ENCODE results near the gene CRMP1. TPM values are rescaled to one million over a fixed set of nuclear protein-coding genes. Genes with fewer than 3 reads are reported as not detected.

CRMP1 gene
- total RNA-seq, 1 donor from 2014 or later = 5.7 TPM

DNA sequence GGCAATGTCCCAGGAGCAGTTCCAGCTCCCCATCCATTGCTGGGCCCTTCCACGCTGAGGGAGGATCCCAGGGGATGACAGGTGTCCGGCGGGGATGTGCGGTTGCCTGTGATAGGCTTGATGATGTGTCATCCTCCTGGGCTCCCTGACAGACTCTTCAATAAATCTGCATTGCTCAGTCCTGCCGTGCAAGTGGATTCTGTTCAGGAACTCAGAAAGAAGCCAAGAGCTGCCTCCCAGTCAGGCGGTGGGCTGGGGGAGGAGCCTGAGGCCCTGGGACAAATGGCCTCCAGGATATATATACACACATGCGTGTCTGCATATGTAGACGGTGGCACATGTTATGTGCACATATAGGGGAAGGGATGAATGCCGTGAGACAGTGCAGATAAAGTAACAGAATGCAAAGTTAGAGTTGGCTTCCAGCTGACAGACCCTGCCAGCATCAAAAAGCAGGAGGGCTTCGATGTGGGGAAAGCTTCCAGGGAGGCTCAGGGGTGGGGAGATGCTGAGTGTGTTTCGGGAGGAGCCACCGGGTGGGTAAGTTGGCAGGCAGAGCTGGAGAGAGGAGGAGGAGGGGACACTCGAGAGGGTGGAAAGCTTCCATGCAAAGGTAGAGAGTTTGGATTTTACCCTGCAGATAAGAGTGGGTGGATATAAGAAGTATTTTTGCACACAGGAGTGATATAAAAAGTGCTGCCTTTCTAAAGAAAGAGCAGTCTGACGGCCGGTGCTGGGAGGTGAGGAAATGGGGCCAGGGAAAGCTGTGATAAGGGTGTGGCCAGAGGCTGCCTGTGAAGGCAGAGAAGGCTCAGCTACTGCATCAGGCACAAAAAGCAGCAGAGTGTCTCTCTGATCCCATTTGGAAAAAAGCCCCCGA, 28.5 kb upstream of the CRMP1 start:
- H3K36me3 ChIP-seq (ENCODE audit: control insufficient read depth in 3 of 3, insufficient read depth in 3 of 3, low read length in 3 of 3) = no peaks in the 10 kb centered on the region
- H3K9ac ChIP-seq (ENCODE audit: low read depth in 1 of 3, low read length in 3 of 3) = no peak overlapping the region
- H3K4me3 ChIP-seq (ENCODE audit: low read length in 3 of 3) = no peak overlapping the region
- H3K9me3 ChIP-seq (ENCODE audit: control insufficient read depth in 3 of 3, low read length in 3 of 3) = peaks cover 0 to 3% (median 0%) of the 10 kb centered on the region in 3 donors
- no peaks in the 10 kb centered on the region for H3K4me1 ChIP-seq (ENCODE audit: control insufficient read depth in 3 of 3, insufficient read depth in 3 of 3, low read length in 3 of 3)
- peaks cover 19 to 54% (median 36%) of the 10 kb centered on the region in 3 donors for H3K27me3 ChIP-seq (ENCODE audit: control insufficient read depth in 3 of 3, insufficient read depth in 3 of 3, low read length in 3 of 3)
- no peak overlapping the region for H3K27ac ChIP-seq (ENCODE audit: low read depth, low read length)

DNA sequence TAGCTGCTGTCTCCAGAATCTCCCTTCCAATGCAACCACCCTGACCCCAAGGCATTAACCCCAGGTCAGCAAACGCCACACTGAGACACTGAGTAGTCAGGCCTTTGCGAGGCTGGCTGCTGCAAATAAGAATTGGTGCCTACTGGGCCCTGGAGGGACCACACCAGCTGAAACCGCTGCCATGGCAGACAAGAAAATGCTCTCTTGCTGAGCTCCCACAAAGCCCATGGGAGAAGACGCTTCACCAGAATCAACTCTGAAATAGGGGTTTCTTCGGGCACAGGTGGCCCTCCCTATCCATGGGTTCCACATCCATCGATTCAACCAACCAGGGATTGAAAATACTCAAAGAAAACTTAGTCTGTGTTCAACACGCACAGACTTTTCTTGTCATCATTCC, 26.7 kb upstream of the CRMP1 start:
- Histone ChIP-seq H3K9ac (ENCODE audit: low read depth in 1 of 3, low read length in 3 of 3) (no peak overlapping the region), H3K27ac (ENCODE audit: low read depth, low read length) (no peak overlapping the region), H3K4me3 (ENCODE audit: low read length in 3 of 3) (no peak overlapping the region), H3K36me3 (ENCODE audit: control insufficient read depth in 3 of 3, insufficient read depth in 3 of 3, low read length in 3 of 3) (no peaks in the 10 kb centered on the region), H3K4me1 (ENCODE audit: control insufficient read depth in 3 of 3, insufficient read depth in 3 of 3, low read length in 3 of 3) (no peaks in the 10 kb centered on the region), H3K27me3 (ENCODE audit: control insufficient read depth in 3 of 3, insufficient read depth in 3 of 3, low read length in 3 of 3) (peaks cover 19 to 57% (median 40%) of the 10 kb centered on the region in 3 donors), H3K9me3 (ENCODE audit: control insufficient read depth in 3 of 3, low read length in 3 of 3) (peaks cover 0 to 6% (median 3%) of the 10 kb centered on the region in 3 donors)

DNA sequence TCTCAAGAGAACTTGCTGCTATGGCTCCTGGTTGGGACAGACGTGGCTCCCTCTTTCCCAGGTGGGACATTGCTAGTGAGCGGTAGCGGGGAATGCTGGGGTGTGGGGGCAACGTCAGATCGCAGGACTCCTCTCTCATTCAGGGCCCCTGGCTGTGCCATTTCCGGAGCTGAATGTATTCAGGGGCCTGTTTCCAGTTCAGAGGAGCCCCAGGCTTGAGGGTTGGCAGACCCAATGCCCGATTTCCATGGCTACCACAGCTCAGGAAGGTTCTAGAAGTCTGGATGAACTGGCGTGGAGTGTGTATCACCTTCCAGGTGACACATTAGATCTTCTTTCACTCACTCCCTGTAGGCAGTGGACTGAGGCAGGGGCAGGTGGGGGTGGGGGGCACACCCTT, 26.2 kb upstream of the CRMP1 start:
- H3K4me3 ChIP-seq (ENCODE audit: low read length in 3 of 3) = no peak overlapping the region
- no peaks in the 10 kb centered on the region for H3K4me1 ChIP-seq (ENCODE audit: control insufficient read depth in 3 of 3, insufficient read depth in 3 of 3, low read length in 3 of 3)
- peaks cover 0 to 6% (median 3%) of the 10 kb centered on the region in 3 donors for H3K9me3 ChIP-seq (ENCODE audit: control insufficient read depth in 3 of 3, low read length in 3 of 3)
- H3K36me3 ChIP-seq (ENCODE audit: control insufficient read depth in 3 of 3, insufficient read depth in 3 of 3, low read length in 3 of 3) = no peaks in the 10 kb centered on the region
- H3K9ac ChIP-seq (ENCODE audit: low read depth in 1 of 3, low read length in 3 of 3) = no peak overlapping the region
- H3K27ac ChIP-seq (ENCODE audit: low read depth, low read length) = no peak overlapping the region
- H3K27me3 ChIP-seq (ENCODE audit: control insufficient read depth in 3 of 3, insufficient read depth in 3 of 3, low read length in 3 of 3) = peaks cover 19 to 54% (median 40%) of the 10 kb centered on the region in 3 donors

DNA sequence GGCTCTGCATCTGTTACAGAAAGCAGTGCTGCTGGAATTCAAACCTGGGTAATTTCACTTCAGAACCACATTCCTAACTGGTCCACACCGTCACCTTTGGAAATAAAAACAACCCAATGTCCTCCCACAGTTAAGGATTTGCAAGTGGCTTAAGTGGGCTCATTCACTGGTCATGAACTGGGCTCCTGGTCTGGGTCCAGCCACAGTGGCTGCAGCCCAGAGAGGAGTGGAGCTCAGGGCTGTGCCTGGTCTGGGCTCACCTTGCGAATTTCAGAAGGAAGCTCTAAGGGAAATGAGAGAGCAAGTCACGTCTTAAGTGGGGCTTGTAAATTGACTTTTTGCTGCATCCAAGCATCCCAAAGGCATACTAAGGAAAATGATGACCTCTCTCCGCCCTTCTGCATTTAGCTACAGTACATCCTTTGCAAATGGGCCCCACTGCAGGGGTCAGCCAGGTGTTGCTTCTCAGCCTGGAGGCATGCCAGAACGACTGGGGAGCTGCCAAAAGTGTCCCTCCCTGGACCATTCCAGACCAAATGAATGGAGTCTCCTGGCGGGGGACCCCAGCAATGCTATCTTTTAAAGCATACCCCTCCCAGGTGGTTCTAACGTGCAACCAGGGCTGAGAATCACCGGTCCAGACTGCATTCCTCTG, 25.6 kb upstream of the CRMP1 start:
- Histone ChIP-seq H3K27me3 (ENCODE audit: control insufficient read depth in 3 of 3, insufficient read depth in 3 of 3, low read length in 3 of 3) (peaks cover 19 to 54% (median 40%) of the 10 kb centered on the region in 3 donors), H3K9me3 (ENCODE audit: control insufficient read depth in 3 of 3, low read length in 3 of 3) (peaks cover 0 to 6% (median 3%) of the 10 kb centered on the region in 3 donors), H3K4me1 (ENCODE audit: control insufficient read depth in 3 of 3, insufficient read depth in 3 of 3, low read length in 3 of 3) (no peaks in the 10 kb centered on the region), H3K4me3 (ENCODE audit: low read length in 3 of 3) (no peak overlapping the region), H3K27ac (ENCODE audit: low read depth, low read length) (no peak overlapping the region), H3K9ac (ENCODE audit: low read depth in 1 of 3, low read length in 3 of 3) (no peak overlapping the region), H3K36me3 (ENCODE audit: control insufficient read depth in 3 of 3, insufficient read depth in 3 of 3, low read length in 3 of 3) (no peaks in the 10 kb centered on the region)

DNA sequence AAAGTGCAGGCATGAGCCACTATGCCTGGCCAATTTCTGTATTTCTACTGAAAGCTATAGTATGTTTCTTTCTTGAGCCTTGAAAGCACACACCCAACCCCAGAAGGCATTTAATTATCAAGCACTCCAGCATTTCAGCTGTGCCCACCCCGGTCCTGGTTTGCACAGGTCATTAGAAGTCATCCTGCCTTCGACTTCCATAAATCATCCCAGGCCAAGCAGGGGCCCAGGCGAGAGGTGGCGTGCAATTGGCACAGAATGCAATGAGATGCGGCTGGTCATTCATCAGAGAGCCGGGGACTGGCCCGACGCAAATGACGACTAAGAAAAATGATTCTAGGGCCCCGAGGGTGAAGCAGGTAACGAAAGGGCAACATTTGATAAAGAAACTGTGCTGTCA, 24.8 kb upstream of the CRMP1 start:
- Histone ChIP-seq H3K9ac (ENCODE audit: low read depth in 1 of 3, low read length in 3 of 3) (no peak overlapping the region), H3K4me1 (ENCODE audit: control insufficient read depth in 3 of 3, insufficient read depth in 3 of 3, low read length in 3 of 3) (no peaks in the 10 kb centered on the region), H3K36me3 (ENCODE audit: control insufficient read depth in 3 of 3, insufficient read depth in 3 of 3, low read length in 3 of 3) (no peaks in the 10 kb centered on the region), H3K27me3 (ENCODE audit: control insufficient read depth in 3 of 3, insufficient read depth in 3 of 3, low read length in 3 of 3) (peaks cover 19 to 53% (median 40%) of the 10 kb centered on the region in 3 donors), H3K27ac (ENCODE audit: low read depth, low read length) (no peak overlapping the region), H3K9me3 (ENCODE audit: control insufficient read depth in 3 of 3, low read length in 3 of 3) (peaks cover 0 to 6% (median 3%) of the 10 kb centered on the region in 3 donors), H3K4me3 (ENCODE audit: low read length in 3 of 3) (no peak overlapping the region)

DNA sequence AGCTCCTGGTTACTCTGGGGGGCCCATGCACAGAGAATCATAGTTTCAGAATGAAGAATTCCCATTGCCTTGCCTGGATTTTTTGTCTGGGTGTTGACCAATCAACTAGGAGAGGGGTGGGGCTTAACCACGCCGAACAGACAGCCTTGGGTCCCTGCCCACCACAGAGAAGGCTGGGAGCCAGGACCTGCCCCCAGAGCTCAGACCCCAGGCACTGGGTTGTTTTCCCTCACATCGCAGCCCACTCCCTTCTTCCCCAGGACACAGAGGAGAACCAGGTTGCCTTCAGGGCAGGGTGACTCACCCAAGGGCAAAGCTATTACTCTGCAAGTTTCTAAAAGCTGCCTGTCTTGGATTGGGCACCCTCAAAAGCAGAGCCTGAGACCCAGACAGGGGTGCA, 23.3 kb upstream of the CRMP1 start:
- H3K36me3 ChIP-seq (ENCODE audit: control insufficient read depth in 3 of 3, insufficient read depth in 3 of 3, low read length in 3 of 3) = no peaks in the 10 kb centered on the region
- peaks cover 17 to 42% (median 31%) of the 10 kb centered on the region in 3 donors for H3K27me3 ChIP-seq (ENCODE audit: control insufficient read depth in 3 of 3, insufficient read depth in 3 of 3, low read length in 3 of 3)
- no peaks in the 10 kb centered on the region for H3K4me1 ChIP-seq (ENCODE audit: control insufficient read depth in 3 of 3, insufficient read depth in 3 of 3, low read length in 3 of 3)
- H3K9me3 ChIP-seq (ENCODE audit: control insufficient read depth in 3 of 3, low read length in 3 of 3) = peaks cover 0 to 5% (median 5%) of the 10 kb centered on the region in 3 donors
- no peak overlapping the region for H3K27ac ChIP-seq (ENCODE audit: low read depth, low read length)
- no peak overlapping the region for H3K9ac ChIP-seq (ENCODE audit: low read depth in 1 of 3, low read length in 3 of 3)
- H3K4me3 ChIP-seq (ENCODE audit: low read length in 3 of 3) = no peak overlapping the region

DNA sequence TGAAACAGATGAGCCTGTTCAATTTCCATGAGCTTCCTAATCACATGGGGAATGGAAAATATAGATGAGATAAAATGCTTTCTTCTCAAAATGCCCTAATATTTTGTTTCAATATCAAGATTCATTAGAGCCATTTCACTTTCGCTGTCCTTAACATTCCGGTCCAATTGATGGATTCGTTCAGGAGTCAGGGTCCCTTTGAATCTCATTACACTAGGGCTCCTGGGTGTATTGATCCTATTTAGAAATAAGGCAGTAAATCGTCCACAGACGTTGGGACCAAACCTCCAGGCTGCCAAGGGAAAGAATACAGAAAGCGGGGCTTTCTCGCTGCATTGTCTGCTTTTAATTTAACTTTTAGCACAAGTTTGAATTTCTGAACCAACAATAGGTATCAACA, 20.6 kb upstream of the CRMP1 start:
- Histone ChIP-seq H3K4me1 (ENCODE audit: control insufficient read depth in 3 of 3, insufficient read depth in 3 of 3, low read length in 3 of 3) (no peaks in the 10 kb centered on the region), H3K36me3 (ENCODE audit: control insufficient read depth in 3 of 3, insufficient read depth in 3 of 3, low read length in 3 of 3) (no peaks in the 10 kb centered on the region), H3K27ac (ENCODE audit: low read depth, low read length) (no peak overlapping the region), H3K27me3 (ENCODE audit: control insufficient read depth in 3 of 3, insufficient read depth in 3 of 3, low read length in 3 of 3) (peaks cover 7 to 23% (median 15%) of the 10 kb centered on the region in 3 donors), H3K9me3 (ENCODE audit: control insufficient read depth in 3 of 3, low read length in 3 of 3) (peaks cover 3 to 7% (median 5%) of the 10 kb centered on the region in 3 donors), H3K9ac (ENCODE audit: low read depth in 1 of 3, low read length in 3 of 3) (no peak overlapping the region), H3K4me3 (ENCODE audit: low read length in 3 of 3) (no peak overlapping the region)

DNA sequence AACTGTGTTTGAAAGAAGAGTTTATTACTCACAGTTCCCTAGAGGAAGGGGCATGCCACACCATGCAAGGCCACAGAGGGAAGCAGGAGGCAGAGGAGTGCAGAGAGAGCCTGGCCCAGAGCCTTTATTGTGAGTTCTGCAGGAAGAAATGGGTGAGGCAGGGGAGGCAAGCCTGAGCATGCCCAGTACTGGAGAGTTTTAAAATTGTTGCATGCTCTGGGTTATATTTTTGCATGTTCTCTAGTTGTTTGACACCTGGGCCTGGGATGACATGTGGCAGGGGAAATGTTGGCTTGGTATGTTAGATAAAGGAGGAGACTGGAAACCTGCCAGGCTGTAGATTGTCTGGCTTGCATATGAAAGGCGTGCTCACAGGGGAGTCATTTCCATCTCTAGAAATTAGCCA, 19.7 kb upstream of the CRMP1 start:
- no peak overlapping the region for H3K27ac ChIP-seq (ENCODE audit: low read depth, low read length)
- H3K4me3 ChIP-seq (ENCODE audit: low read length in 3 of 3) = no peak overlapping the region
- H3K36me3 ChIP-seq (ENCODE audit: control insufficient read depth in 3 of 3, insufficient read depth in 3 of 3, low read length in 3 of 3) = no peaks in the 10 kb centered on the region
- peaks cover 3 to 10% (median 7%) of the 10 kb centered on the region in 3 donors for H3K9me3 ChIP-seq (ENCODE audit: control insufficient read depth in 3 of 3, low read length in 3 of 3)
- no peak overlapping the region for H3K9ac ChIP-seq (ENCODE audit: low read depth in 1 of 3, low read length in 3 of 3)
- no peaks in the 10 kb centered on the region for H3K4me1 ChIP-seq (ENCODE audit: control insufficient read depth in 3 of 3, insufficient read depth in 3 of 3, low read length in 3 of 3)
- peaks cover 0 to 24% (median 11%) of the 10 kb centered on the region in 3 donors for H3K27me3 ChIP-seq (ENCODE audit: control insufficient read depth in 3 of 3, insufficient read depth in 3 of 3, low read length in 3 of 3)

DNA sequence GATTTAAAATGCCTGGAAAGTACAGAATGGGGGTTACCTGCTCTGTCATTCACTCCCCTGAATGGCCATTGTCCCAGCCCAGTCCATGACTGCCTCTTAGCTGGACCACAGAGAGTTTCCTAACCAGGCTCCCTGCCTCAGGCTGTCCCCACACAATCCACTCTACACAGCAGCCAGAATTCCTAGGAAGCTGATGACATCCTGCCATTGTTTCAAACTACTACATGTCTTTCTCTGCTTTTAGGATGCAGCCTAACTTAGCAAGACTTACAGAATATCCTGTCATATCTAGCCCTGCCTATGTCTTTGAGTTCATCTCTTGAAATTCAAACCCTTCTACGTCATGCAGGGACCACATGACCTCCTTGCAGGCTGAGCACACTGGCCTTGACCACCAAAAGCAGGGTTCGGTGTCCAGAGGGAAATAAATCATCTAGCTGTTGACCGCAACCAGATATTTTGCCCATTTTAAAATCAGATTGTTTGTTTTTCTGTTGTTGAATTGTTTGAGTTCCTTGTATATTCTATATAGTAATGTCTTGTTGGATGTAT, 16.1 kb upstream of the CRMP1 start:
- Histone ChIP-seq H3K27ac (ENCODE audit: low read depth, low read length) (no peak overlapping the region), H3K9me3 (ENCODE audit: control insufficient read depth in 3 of 3, low read length in 3 of 3) (peaks cover 3 to 10% (median 4%) of the 10 kb centered on the region in 3 donors), H3K4me3 (ENCODE audit: low read length in 3 of 3) (no peak overlapping the region), H3K27me3 (ENCODE audit: control insufficient read depth in 3 of 3, insufficient read depth in 3 of 3, low read length in 3 of 3) (peaks cover 4 to 16% (median 4%) of the 10 kb centered on the region in 3 donors), H3K4me1 (ENCODE audit: control insufficient read depth in 3 of 3, insufficient read depth in 3 of 3, low read length in 3 of 3) (no peaks in the 10 kb centered on the region), H3K9ac (ENCODE audit: low read depth in 1 of 3, low read length in 3 of 3) (no peak overlapping the region), H3K36me3 (ENCODE audit: control insufficient read depth in 3 of 3, insufficient read depth in 3 of 3, low read length in 3 of 3) (no peaks in the 10 kb centered on the region)

DNA sequence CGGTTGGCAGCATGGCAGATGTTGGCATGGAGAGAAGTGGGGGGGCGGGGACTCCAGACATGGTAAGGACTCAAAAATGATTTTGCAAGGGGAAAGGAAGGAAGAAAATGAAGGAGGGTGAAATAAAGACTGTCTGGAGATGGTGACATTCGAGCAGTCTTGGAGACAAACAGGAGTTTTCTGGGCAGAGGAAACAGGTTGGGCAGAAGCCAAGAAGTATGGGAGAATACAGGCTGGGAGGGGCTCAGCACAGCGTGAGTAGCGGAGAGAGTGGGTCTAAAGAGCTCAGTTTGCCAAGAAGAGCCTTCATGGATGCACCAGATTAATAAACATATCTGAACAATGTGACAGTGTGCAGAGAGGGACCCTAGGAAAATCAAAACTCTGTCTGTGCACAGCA, 13.3 kb upstream of the CRMP1 start:
- no peaks in the 10 kb centered on the region for H3K4me1 ChIP-seq (ENCODE audit: control insufficient read depth in 3 of 3, insufficient read depth in 3 of 3, low read length in 3 of 3)
- H3K27me3 ChIP-seq (ENCODE audit: control insufficient read depth in 3 of 3, insufficient read depth in 3 of 3, low read length in 3 of 3) = peaks cover 7 to 31% (median 9%) of the 10 kb centered on the region in 3 donors
- no peak overlapping the region for H3K27ac ChIP-seq (ENCODE audit: low read depth, low read length)

More for the DNA sequence above, 13.3 kb upstream of the CRMP1 start:
- Histone ChIP-seq H3K36me3 (ENCODE audit: control insufficient read depth in 3 of 3, insufficient read depth in 3 of 3, low read length in 3 of 3) (no peaks in the 10 kb centered on the region), H3K4me3 (ENCODE audit: low read length in 3 of 3) (no peak overlapping the region), H3K9ac (ENCODE audit: low read depth in 1 of 3, low read length in 3 of 3) (no peak overlapping the region), H3K9me3 (ENCODE audit: control insufficient read depth in 3 of 3, low read length in 3 of 3) (peaks cover 2 to 10% (median 3%) of the 10 kb centered on the region in 3 donors)
